ENCODE results near the gene NAPA.

The NAPA gene

DNA sequence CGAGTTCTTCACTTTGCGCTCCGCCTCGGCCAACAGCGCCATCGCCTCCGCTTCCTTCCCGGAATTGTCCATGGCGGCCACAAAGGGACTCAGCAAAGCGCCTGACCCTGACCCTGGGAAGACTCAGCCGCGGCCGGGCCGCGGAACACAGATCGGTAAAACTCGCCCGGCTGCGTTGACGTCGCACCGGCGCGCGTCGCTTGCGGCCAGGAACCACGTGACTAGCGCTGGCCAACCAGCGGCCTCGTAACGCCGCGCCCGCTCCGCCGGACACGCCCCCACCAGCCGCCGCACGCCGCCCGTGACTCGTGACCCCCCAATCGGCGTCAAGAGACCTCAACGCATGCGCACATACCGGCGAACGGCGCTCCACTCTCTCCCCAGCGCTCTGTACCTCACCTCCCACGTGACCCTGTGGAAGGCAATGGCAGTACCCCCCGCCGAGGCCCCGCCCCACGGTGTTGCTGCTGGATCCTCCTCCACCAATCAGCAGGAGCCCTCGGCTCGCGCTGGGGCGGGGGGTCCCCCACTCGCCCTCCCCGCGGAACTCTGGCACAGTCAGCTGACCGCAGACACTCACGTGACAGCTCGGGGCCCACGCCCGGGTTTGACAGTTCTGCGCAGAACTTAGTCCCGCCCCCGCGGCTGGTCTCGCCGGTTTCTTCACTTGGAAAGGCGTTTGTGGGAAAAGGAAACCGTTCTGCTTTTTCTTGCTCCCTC is at the start of gene NAPA:
TSS of gene NAPA (minus strand) at position 195 of the 720 bp plus-strand sequence. CDS start at position 72, 123 bp downstream.
- DNase-seq (ENCODE audit: low read depth), result peak; percentile 100

DNA sequence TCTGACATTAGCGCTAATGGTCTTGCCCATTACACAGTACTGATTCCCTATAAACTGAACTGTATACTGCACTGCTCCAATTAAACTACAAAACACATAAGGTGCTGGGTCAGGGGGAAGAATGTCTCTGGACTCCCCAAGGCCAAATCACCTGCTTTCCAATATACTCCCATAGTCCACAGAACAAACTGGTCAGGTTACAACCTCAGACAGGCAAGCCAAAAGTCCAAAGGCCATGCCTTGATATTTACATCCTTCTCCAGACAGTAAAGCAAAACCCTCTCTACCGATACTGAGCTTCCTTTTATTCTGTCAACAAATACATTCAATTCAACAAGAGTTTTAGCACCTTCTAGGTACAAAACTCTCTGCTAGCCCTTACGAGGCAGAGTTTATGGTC is 49.2 kb upstream of the NAPA start:
- DNase-seq (ENCODE audit: low read depth), result no peak

DNA sequence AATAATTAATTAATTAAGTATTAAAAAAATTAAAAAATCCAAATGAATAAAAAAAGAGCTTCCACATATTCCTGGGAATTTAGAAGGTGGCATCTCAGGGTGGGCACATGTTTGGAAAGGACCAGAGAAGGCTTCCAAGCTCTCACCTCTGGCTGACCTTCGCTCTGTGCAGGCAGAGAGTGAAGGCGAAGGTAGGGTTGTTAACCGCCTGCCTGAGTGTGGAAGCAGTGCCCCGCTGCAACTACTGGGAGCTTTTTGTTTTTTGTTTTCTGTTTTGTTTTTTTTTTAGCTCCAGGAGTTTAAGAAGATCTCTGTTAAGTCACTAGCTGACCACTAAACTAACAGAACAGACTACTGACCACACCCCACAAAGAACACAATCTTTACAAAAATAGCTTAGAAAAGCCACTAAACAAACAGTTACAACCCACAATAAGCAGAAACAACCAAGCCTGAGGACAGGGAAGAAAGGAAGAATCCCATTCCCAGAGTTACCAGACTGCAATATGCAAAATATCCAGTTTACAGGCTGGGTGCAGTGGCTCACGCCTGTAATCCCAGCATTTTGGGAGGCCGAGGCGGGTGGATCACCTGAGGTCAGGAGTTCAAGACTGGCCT is 46.7 kb upstream of the NAPA start:
- DNase-seq (ENCODE audit: low read depth), result no peak

DNA sequence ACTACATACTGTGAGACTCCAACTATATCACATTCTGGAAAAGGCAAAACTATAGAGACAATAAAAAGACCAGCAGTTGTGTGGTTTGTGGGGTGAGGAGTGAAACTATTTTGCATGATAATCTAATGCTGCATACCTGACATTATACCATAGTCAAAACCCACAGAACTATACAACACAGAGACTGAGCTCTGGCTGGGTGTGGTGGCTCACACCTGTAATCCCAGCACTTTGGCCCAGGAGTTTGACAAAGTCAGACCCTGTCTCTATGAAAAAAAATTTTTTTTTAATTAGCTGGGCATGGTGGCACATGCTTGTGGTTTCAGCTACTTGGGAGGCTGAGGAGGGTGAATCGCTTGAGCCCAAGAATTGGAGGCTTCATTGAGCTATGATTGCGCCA is 46.1 kb upstream of the NAPA start:
- DNase-seq (ENCODE audit: low read depth), result no peak

DNA sequence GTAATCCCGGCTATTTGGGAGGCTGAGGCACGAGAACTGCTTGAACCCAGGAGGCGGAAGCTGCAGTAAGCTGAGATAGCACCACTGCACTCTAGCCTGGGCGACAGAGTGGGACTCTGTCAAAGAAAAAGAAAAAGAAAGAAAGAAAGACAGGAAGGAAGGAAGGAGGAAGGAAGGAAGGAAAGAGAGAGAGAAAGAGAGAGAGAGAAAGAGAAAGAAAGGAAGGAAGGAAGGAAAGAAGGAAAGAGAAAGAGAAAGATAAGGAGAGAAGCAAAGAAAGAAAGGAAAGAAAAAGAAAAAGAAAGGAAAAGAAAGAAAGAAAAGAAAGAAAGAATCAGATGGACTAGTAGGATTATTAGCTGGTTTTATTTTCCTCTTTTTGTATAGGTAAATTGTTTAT is 35.3 kb upstream of the NAPA start:
- no peak for DNase-seq (ENCODE audit: low read depth)

DNA sequence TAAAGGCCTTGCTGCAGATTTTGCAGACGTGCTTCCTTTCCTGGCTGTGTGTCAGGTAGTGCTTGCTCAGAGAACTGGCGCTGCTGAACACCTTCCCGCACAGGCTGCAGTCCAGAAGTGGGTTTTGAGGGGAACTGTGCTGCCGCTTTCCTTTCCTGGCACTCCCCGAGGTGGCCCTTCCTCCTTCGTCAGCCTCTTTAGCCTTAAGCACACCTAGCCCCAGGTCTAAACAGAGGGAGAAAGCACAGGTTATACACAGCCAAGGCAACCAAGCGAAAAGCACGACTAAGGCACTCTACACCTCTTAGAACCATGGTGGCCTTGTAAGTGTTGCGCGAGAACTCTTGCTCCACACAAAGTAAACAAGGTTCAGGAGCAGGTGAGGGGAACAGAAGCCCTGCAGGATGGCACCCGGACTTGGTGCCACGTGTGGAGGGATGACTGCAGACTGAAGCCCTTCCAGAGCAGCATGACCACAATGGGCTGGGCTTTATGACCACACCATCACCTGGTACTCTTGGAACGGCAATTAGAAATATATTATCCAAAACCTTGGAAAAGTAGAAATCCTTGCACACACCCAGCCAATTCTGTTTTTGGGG is 34.5 kb upstream of the NAPA start:
- no peak for DNase-seq (ENCODE audit: low read depth)

DNA sequence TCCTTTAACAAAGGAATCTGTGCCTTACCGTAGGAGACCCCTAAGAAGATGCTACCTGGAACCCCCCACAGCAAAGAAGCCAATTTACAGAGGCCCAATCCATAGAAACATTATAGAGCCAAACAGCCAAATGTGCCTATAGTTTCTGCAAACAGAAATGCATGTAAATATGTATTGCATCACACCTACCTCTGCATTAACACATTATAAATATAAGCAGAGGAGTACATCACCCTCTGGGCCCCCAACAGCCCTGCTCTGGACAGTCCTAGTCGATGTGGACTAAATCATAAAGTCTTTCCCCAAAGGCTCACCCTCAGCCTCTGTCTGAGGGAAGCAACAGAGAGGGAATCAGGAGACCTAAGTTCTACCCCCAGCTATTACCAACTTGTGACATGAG is 32.3 kb upstream of the NAPA start:
- DNase-seq (ENCODE audit: low read depth), result no peak

DNA sequence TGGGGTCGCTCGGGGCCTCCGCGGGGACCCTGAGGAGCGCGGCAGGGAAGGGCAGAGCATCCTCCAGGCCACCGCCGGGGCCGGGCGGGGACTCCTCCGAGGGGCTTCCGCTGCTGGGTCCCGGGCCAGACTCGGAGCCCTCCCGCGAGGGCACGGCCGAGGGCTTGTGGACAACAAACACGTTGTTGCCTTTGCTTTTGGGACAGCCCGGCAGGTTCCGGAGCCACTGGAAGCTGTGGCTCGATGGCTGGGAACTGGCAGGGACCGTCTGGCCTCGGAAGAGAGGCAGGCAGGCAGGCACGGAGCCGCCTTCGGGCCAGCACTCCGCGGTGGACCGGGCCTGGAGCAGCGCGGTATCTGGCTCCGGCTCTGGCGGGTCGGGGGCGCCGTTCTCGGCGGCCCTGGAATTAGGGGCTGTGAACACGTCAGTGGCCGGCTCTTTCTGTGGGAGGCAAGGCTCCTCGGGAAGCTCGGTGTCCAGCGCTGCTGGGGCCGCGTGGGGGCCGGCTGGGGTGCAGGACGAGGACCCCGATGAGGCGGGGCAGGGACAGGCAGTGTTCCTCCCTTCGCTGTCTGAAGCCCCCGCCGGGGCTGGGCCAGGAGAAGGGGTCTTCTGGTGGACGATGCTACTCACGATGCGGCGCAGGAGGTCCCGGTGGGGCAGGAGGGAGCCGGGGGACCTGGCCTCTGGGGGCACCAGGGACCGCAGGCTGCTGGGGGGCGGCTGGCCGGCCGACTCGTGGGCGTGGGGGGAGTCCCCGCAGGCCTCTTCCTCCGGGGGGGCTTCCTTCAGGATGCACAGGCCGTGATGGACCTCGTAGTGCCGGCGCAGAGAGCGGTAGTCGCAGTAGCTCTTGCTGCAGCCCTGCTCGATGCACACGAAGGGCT is 30.4 kb upstream of the NAPA start:
- no peak for DNase-seq (ENCODE audit: low read depth)

DNA sequence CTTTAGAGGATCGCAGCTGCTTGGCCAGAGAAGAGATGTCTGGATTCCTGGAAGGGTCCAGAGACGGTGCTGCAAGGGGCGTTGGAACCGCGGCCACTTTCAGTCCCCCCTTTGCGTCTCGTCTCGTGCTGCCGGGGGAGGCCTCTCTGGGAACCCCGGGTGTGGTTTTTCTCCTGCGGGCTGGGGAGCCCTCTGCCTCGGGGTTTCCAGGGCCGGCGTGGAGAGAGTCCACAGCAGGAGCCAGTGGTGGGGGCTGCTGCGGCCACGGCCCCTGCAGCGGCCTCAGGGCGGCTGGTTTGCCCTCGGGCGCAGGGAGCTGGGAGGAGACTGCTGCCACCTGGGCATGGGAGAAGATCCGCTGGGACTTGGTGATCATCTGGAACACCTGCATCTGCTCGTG is 29.6 kb upstream of the NAPA start:
- no peak for DNase-seq (ENCODE audit: low read depth)

DNA sequence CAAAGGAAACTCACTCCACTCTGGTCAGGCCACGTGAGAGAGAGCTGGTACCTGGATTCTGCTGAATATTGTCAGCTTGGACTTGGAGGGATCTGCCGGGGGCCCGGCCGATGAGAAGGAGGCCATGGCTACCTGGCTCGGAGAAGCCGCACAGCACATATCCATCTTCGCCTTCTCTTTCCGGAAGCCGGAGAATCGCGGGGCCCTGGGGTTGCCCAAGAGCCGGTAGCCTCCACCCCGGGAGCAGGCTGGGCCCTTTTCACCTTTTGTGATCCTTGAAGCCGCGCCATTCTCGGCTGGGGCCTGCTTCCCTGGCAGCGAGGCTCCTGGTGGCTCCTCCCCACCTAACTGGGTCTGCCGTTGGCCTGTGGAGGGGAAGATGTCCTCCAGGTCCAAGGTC is 29.2 kb upstream of the NAPA start:
- no peak for DNase-seq (ENCODE audit: low read depth)

DNA sequence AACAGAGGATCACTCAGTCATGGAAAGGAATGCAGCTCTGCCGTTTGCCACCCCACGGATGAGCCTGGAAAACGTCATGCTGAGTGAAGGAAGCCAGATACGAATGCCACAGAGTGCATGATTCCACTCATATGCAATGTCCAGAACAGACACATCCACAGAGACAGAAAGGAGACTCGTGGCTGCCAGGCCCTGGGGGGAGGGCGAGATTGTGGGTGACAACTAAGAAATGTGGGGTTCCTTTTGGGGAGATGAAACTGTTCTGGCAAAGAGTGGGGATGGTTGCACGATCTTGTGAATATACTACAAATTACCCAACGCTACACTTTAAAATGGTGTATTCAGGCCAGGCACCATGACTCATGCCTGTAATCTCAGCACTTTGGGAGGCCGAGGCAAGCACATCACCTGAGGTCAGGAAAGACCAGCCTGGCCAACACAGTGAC is 27.2 kb upstream of the NAPA start:
- DNase-seq (ENCODE audit: low read depth), result peak; percentile 8

DNA sequence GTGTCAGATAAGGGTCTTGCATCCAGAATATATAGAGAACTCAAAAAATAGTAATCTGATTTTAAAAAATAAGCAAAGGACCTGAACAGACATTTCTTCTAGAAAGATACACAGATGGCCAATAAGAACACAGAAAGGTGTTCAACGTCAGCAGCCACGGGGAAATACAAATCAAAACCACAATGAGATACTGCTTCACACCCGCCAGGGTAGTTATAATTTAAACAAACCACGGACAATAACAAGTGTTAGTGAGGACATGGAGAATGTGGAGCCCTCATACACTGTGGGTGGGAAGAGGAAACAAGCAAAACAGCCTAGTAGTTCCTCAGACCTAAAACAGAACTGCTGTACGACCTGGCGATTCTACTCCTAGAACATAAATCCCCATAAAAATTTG is 26.7 kb upstream of the NAPA start:
- DNase-seq (ENCODE audit: low read depth), result no peak

DNA sequence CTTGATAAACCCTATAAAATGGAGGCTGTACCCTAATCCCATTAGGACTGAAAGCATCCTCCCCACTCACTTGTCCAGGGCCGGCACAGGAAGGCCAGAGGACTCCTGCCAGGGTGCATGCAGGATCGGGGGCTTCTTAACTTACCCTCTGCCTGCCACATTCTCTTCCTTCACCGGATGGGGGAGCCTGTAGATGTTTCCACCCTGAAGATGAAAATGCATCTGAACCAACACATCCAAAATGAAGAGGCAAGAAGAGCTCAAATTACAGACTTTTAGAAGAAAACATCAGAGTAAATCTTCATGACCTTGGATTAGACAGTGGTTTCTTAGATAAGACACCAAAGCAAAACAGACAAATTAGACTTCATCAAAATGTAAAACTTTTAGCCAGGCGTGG is 25.9 kb upstream of the NAPA start:
- DNase-seq (ENCODE audit: low read depth), result peak; percentile 51

DNA sequence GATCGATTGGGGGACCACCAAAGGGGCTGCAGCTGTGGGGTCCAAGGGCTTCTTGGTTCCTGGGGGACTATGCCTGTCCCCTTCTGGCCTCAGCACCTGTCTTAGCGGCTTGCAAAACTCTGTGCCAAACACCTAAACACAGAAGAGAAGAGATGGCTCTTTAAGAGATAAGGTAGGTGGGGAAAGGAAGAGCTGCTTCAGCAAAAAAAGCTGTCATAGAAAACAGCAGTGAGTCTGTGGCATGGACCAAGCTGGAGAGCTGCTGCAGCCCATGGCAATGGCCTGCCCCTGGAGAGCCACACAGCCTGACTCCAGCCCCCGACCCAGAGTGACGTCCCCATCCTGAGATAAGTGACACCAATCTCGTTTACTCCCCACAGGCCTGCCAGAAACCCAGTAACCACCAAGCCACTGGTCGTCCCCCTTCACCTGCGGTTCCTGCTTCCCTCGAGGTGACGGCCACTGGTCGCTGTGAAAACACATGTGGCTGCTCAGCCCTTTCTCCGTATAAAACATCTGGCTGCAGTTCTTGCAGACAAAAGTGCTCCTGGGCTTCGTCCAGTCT is 25.0 kb upstream of the NAPA start:
- no peak for DNase-seq (ENCODE audit: low read depth)

DNA sequence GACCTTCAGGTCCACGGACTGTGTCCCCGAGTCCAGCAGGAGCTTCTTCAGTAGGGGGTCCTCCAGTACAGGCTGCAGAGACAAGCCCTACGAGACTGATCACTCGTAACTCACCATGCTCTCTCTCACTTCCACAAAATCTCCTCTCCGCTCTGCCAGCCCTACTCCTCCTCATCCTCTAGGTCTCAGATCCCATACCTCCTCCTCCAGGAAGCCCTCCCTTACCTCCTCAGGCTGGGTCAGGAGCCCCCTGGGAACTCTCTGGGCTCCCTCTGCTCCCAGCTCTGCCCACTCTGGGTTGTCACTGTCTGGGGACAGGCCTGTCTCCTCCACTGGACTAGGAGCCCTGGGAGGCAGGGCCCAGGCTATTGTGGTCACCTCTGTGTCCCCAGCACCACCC is 23.9 kb upstream of the NAPA start:
- no peak for DNase-seq (ENCODE audit: low read depth)

DNA sequence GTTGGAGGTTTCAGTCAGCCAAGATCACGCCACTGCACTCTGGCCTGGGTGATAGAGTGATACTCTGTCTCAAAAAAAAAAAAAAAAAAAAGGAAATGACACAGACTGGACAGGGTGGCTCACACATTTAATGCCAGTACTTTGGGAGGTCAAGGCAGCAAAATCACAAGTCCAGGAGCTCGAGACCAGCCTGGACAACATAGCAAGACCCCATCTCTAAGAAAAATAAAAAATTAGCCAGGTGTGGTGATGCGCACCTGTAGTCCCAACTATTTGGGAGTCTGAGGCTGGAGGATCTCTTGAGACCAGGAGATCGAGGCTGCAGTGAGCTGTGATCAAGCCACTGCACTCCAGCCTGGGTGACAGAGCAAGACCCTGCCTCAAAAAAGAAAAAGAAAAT is 22.6 kb upstream of the NAPA start:
- no peak for DNase-seq (ENCODE audit: low read depth)

DNA sequence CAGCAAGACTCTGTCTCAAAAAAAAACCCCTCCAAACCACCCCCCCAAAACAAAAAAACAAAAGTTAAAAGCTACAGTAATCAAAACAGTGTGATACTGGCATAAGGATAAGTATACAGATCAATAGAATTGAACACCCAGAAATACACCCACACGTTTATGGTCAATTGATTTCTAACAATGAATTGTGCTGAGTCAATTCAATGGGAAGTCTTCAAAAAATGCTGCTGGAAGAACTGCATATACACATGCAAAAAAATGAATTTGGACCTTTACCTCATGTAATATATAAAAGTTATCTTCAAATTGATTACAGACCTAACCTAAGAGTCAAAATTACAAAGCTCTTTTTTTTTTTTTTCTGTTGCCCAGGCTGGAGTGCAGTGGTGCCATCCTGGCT is 19.8 kb upstream of the NAPA start:
- no peak for DNase-seq (ENCODE audit: low read depth)

DNA sequence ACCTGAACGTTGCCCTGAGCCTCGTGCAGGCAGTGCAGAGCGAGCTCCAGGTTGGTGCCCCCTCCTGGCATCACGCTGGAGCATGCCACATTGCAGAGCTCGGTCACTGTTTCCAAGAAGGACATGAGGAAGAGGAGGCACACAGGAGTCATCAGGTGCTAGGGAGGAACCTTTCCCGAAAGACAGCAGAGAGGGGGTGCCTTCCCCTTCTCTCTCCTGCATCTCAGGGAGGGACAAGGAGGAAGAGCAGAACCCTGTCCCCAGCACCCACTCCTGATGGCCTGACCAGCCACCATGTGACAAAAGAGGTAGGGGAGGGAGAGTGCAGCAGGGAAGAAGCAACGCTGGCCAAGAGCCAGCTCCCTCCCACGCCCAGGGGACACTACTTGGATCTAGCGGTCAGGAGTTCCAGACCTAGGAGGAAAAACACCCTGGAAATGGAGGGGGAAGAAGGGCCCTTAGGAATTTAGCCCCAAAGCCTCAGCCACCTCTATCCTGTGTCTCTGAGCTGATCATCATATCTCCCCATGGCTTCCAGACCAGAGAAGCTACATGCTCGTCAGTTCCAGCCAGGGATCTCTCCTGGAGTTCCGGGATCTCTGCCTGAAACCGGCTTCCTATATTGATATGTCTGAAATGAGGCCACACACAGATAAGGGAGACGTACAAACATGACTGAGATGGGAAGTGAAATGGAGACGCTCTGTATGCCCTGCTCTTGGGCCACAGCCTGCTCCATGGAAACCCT is 17.0 kb upstream of the NAPA start:
- no peak for DNase-seq (ENCODE audit: low read depth)

DNA sequence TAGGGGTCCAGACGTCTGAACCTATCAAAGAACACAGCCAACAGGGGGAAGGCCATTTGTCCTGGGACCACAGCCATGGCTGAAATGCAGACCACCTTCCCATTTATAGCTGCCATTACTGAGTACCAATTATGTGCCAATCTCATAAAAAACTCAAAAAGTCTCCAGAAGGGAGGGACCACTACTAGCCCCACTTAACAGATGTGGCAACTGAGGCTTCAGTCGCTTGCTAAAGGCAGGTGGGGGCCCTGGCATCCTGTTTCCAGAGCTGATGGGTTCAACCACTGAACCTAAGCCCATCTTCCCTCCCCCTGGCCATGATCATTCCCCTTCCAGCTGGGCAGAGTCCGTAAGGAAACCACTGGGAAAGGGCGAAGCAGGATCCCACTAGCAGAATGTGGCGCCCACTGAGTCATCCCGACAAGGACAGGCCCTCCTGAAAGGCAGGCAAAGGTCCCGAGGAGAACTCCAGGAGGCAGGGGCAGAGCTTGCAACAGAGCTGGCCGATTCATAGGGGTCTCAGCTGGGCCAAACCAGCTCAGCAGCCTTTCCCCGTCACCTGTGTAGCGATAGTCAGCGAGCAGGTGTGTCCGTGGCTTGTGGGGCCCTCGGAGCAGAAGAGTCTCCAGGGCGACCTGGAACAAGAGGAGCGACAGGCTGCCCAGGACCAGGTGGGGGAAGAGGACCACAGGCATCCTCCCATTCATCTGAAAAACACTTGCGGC is 14.3 kb upstream of the NAPA start:
- no peak for DNase-seq (ENCODE audit: low read depth)

DNA sequence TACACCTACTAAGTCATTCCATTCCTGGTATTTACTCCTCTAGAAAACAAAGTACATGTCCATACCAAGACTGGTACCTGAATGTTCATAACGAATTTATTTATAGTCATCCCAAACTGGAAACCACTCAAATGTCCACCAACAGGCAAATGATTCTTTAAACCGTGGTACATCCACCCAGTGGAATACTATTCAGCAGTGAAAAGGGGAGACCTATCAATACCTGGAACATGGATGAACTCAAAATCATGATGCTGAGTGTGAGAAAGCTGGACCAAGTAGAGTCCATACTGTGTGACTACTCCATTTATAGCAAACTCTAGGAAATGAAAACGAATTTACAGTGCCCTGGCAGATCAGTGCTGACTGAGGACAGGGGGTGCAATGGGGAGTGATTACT is 11.9 kb upstream of the NAPA start:
- no peak for DNase-seq (ENCODE audit: low read depth)

DNA sequence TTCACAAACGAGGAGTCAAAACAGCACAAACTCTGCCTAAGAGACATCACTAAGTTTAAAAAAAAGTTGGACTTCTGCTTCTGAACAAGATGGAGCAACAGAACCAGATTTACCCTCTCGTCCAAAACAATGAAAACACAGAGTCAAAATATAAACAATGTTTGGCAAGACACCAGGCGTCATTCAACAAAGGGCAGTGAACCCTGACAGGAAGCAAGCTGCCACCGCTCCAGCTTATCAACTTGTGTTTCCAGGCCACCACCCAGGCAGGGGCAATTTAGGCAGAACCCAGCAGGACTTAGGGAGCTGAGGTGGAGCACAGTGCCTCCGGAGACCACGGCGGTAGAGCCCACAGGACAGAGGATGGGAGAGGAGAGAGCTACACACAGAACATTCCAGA is 8.6 kb upstream of the NAPA start:
- DNase-seq (ENCODE audit: low read depth), result no peak

Data from ELR (cell line).